NCI-H1105 treated with DMSO at 0.1 percent for 48 hours (cell line): ENCODE results near the gene TMEM79.

ENCODE experiments used
- DNase-seq: peaks from one replicate; lab custom pipeline; 2025; lab: John Stamatoyannopoulos, UW

Gene TMEM79

DNA sequence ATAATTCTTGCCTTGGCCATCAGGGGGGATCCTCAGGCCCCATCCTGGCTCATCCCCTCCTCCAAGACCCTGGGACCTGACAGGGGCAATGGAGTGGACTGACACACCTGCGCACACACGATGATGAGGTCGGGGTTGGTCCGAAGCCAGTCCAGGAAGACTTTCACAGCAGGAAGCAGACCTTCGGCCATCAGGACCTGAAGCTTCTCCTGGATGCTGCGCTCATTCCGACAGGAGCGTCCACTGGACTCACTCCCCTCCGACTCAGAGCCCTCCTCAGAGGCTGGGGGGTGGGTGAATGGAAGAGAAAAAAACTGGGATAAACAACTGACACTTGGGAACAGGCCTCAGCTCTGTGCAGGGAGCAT, 20.9 kb upstream of the TMEM79 start:
- DNase-seq, result no peak

DNA sequence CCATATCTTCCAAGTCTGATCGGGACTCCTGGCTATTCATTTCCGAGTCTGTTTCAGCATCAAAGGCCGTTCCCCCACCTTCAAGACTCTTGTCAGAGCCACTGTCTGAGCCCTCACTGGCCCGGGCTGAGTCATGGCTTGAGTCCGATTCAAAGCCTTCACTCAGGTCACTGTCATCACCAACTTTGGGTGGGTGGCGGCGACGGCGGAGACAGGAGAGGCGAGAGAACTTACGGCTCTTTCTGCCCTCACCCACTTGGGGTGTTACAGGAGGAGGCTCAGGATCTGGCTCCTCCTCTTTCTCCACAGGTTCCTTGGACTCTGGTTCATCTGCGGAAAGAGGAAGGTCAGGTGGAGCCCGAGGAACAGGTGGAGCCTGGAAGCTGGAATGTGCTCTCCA, 18.1 kb upstream of the TMEM79 start:
- DNase-seq, result no peak

DNA sequence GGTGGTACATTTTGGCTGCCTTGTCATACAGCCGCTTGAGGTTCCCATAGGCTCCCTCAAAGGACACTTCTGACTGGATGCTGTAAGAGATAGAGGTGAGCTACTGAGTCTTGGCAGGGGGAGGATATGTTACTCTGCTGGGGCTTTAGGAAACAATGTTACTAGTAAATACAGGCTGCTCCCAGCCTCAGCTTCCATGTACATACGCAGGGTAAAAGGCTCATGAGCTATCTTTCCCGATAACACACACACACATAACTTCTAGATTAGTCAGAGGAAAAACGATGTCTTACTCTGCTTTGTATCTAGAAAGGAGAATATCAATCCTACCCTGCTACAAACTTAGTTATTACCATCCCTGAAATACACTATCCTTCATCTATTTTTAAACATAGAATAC, 15.8 kb upstream of the TMEM79 start:
- no peak for DNase-seq

- DNase-seq, result no peak
These were observed 13.8 kb upstream of the TMEM79 start for GRCh38 chr1:156270314-156270713.

GRCh38 chr1:156276532-156276931, 7.6 kb upstream of the TMEM79 start:
- no peak for DNase-seq

- DNase-seq, result no peak
These were observed 7.2 kb upstream of the TMEM79 start for GRCh38 chr1:156276966-156277381.

DNA sequence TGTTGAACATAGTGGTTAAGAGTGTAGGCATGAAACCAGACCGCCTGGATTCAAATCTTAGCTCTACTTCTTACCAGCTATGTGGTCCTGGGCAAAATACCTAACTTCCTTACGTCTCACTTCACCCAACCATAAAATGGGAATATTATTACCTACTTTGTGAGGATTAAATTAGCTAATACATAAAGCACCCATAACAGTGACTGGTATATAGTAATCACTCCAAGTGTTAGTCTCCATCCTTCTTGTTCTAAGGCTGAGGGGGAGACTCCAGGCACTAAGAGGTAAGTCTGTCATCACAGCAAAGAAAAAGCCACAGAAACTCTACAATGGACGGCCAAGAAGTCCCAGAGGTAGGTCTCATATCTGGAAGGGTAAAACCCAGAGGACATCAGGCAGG, 4.3 kb upstream of the TMEM79 start:
- no peak for DNase-seq

DNA sequence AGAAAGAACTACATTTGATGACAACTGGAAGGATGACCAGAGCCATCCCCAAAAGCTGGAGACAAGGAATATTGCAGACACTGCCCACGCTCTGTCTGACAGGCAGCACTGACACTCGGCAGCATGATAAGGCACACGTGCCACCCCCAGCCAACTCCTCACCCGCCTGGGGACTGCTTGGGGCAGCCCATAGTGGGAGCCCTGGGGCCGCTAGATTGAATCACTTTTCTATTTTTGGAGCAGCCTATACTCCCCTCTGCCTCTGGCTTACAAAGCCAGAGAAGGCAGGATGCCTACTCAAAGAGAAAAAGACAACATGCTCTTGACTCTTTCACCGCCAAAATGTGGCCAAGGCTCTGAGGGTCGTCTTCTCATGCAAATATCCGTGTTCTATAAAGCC, 2.8 kb upstream of the TMEM79 start:
- DNase-seq, result no peak

DNA sequence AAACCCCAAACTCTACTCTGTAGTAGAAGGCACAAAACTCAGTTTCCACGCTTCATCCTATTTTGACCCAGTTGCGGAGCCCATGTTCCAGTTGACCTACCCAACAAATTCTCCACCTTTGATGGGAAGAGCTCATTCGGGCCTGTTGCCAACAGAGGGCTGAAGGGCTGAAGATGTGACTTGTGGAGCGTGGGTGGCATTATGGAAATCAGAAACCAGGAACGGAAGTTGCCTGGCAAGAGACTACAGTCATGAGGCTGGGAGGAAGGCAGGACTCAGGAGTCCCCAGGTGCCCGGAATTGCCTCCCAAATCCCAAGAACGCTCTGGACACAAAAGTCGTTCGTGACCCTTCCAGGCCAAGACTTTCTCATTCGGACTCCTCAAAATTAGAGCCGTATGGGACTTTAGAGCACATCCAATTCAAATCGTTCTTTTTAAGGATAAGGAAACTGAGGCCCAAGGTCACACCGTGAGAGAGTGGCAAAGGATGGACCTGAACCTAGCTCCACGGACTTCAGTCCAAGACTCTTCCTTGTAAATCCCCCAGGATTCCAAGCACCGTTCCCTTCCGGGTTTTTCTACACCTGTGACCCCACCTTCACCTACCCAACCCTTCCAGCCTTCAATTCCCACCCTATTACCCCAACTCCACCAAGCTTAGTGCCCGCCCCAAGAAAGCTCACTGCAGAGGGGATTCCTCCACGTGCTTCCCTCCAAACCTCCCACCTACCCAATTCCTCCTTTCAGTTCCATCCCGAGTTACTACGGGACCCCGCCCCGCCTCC, 2.2 kb upstream of the TMEM79 start:
- peak; percentile 55 for DNase-seq

DNA sequence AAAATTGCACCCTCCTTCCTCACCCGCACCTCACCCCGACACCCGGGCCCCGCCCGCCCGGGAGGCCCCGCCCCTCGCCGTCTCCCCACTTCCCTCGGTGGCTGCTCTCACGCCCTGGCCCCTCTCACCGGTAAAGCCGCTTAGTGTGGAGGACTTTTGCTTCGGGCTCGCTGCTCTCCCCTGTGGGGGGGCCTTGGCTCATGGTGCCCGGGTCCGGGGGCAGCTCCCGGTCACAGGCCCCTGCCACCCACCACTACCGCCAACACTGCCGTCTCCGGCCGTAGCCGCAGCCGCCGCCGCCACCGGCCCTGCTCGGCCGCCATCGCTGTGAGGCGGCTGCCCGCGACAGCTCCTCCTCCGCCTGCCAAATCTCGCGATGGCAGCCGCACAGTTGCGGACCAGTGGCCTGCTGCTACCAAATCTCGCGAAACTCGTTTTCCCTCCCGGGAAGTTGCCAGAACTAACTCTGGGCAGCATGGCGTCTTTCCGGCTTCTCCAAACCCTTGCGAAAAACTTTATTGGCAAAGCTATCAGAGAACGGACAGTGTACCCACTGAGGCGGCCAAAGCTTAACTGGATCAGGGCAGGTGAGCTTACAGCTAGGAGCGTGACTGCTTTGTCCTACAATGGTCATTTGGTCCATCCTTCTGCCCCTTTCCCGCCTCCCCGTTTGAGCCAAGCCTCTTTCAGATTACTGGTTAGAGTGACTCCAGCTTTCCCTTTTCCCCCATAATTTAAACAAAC, 1.5 kb upstream of the TMEM79 start, which contains the start of gene SMG5:
Gene SMG5, minus strand, starts transcription at position 347 of the 744 bp plus-strand sequence. Its CDS starts 145 bp downstream, at position 202.
- DNase-seq, result peak; percentile 98

DNA sequence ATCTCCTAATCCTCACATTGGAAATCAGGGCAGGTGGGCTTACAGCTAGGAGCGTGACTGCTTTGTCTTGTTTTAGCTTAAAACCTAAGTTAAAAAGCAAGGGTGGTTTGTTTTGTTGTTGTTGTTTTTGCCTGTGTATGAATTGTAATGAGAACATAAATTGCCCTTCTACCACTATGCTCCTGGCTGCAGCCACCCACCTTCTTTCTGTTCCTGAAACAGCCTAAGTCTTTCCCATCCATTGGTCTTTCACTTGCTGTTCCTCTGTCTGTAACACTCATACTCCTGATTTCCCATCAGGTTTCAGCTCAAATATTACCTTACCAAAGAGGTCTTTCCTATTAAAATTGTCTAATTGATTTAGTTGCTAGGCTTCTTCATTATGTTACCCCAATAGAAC, 604 bp upstream of the TMEM79 start:
- DNase-seq, result no peak

DNA sequence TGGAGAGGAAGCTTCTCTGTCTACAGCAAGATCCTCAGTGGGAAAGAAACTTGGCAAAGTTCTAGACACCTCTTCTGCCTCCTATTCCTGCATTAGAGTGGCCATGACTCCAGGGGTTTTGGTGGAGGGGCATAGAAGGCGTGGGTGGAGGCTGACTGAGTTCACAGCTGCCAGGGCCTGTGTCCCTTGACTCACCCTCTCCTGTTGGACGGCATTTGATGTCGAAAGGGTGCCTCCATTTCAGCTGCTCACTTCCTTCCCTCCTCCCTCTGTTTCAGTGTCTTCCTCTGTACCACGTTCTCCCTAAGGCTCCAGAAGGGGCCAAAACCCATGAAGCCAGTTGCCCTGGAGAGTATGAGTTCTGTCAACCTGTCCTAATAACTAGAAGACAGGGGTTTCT, 632 bp downstream of the TMEM79 start:
- no peak for DNase-seq

GRCh38 chr1:156285437-156285836, 1.3 kb downstream of the TMEM79 start:
- DNase-seq, result no peak

GRCh38 chr1:156286061-156286460, 1.9 kb downstream of the TMEM79 start:
- no peak for DNase-seq

DNA sequence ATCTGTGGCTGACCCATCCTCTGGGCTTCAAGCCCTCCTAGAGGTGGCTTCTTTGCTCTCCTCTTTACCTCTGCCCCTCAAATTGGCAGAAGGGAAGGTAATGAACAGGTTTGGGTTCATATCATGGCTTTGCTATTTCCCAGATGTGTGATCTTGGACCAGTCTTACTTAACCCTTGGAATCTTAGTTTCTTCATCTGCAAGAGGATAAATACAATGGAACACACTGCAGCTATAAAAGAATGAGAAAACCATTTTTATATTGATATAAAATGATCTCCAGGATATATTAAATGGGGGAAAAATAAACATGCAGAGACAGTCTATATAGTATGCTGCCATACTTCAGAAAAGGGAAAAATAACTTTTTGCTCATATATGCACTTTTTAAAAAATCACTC, 5.7 kb downstream of the TMEM79 start:
- DNase-seq, result no peak

- DNase-seq, result peak; percentile 87
These were observed 7.3 kb downstream of the TMEM79 start for GRCh38 chr1:156291226-156292061.

DNA sequence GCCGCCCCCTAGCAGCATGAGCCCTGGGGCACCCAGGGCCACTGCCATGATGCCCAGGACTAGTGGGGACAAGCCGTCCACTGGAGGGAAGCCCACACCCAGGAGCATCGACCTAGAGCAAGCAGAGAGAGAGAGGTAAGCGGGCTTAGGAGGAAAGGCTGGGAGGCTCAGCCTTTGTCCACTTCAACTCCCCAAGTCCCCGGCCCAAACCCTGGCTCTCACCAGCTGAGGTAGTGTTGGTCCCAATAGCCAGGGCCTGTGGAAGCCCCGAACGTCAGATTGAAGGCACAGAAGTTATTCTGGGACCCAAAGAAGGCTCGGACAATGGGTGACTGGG, 8.9 kb downstream of the TMEM79 start:
- no peak for DNase-seq

- DNase-seq, result no peak
These were observed 9.8 kb downstream of the TMEM79 start for GRCh38 chr1:156293895-156294294.

- peak; percentile 65 for DNase-seq
These were observed 11.3 kb downstream of the TMEM79 start, which contains the start of gene GLMP for GRCh38 chr1:156295391-156295947. Gene GLMP (minus strand): TSS chr1:156295679. CDS start chr1:156295645, 34 bp downstream.

DNA sequence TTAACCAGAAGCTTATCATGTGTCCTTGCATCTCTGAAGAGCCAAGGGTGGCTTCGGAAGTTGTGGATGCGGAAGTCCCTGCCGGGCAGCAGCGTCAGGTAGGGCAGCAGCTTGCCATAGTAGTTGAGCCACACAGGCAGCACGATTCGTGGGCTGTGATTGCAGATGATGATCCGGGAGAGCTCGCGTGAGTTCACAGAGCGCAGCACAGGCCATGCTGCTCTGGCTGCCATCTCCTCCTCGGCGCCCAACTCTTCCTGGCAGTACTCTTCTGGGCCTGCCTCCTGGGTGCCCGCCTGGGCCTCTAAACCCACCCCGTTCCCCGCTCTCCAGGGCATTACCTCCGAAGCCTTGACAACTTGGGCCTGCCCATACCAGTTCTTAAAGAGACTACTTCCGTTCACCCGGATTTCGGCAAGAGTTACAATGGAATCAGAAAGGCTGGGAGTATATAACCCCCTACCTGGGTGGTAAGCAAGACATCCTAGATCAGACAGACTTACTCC, 14.8 kb downstream of the TMEM79 start, which contains the start of gene VHLL:
Gene VHLL, minus strand, starts transcription at position 456 of the 506 bp plus-strand sequence. Its CDS starts 118 bp downstream, at position 338.
- DNase-seq, result no peak

GRCh38 chr1:156303241-156303640, 19.1 kb downstream of the TMEM79 start:
- DNase-seq, result no peak

GRCh38 chr1:156305215-156305614, 21.1 kb downstream of the TMEM79 start:
- no peak for DNase-seq
